Activated CD8-positive, alpha-beta memory T cell treated with anti-CD3 and anti-CD28 coated beads for 36 hours (primary cell): ENCODE results near the gene ZAR1. TPM values are rescaled to one million over a fixed set of nuclear protein-coding genes. Genes with fewer than 3 reads are reported as not detected.

Experiments
- CTCF ChIA-PET: fragments of 350-600 bp; sonication (Branson Sonifier 250); formaldehyde crosslinking; loops from one replicate; lab custom pipeline; 2021; ENCODE audit warnings: antibody characterized with exemption; lab: Charles Lee
- POLR2A ChIA-PET: fragments of 350-600 bp; sonication (Branson Sonifier 250); formaldehyde crosslinking; loops from one replicate; lab custom pipeline; 2021; ENCODE audit warnings: antibody characterized with exemption; lab: Charles Lee
- total RNA-seq, 2 experiments: library from RNA; stranded (reverse); gene quantifications; one replicate each; pipeline ENCODE4 v1.2.3, GENCODE V29; 2021

ZAR1 gene
- total RNA-seq, 2 experiments from 2014 or later = not detected

GRCh38 chr4:48484494-48485168 is 5.4 kb upstream of the ZAR1 start:
- ChIA-PET POLR2A (no interaction called here), CTCF (no interaction called here)

DNA sequence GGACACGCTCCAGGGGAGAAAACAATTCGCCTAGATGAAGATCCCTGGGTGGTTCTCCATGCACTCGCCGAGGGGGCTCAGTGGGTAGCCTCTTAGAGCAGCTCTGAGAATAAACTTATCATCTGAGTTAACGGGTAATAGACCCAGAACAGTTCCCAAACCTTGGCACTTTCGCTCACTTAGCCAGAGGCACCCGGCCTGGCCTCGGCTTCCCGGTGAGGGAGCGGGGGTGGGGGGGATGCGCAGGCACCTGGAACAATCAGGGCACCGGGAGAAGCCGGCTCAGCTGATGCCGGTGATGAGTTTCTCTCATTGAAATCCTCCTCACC is 405 bp upstream of the ZAR1 start:
- POLR2A ChIA-PET = no interaction called here
- CTCF ChIA-PET = no interaction called here

- ChIA-PET CTCF (no interaction called here), POLR2A (no interaction called here)
Observed at GRCh38 chr4:48490680-48491513, 845 bp downstream of the ZAR1 start.

- ChIA-PET CTCF (interaction anchor here (1.0 kb wide), 1 partner anchor 11 kb away, joined by 3 read pairs; no protein-coding TSS in a partner anchor), POLR2A (no interaction called here)
Observed at GRCh38 chr4:48491514-48492176, 1.6 kb downstream of the ZAR1 start.

DNA sequence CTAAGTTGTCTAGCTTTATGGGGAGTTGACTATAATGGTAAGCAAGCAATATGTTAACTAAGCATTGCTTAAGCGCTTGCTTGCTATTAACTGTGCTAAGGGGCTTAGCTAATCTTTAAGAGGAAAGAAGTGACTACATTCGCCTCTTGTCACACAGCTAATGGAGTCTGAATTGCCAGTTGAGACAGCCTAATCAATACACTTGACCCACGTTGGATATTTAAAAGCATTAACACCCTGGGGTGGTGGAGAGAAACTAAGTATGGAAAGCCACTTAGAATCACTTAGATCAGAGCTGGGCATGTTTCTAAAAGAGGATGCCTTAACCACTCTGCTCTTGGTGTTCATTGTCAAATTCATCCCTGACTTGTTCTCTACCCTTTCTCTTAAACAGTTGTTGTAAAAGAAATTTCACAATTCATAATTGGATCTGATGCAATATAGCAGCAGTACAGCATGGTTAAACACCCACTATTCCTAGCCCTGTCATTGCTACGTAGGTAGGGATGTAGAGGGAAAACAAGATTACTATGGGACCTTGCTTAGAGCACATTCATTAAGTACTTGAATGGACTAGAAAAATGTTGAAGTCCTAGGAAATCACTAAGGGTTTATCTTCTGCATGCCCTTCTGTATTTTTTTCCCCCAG is 3.5 kb downstream of the ZAR1 start:
- ChIA-PET CTCF (no interaction called here), POLR2A (no interaction called here)

GRCh38 chr4:48495941-48496340 is 5.9 kb downstream of the ZAR1 start:
- POLR2A ChIA-PET = no interaction called here
- CTCF ChIA-PET = no interaction called here

GRCh38 chr4:48498895-48499294 is 8.8 kb downstream of the ZAR1 start:
- CTCF ChIA-PET = no interaction called here
- POLR2A ChIA-PET = no interaction called here

DNA sequence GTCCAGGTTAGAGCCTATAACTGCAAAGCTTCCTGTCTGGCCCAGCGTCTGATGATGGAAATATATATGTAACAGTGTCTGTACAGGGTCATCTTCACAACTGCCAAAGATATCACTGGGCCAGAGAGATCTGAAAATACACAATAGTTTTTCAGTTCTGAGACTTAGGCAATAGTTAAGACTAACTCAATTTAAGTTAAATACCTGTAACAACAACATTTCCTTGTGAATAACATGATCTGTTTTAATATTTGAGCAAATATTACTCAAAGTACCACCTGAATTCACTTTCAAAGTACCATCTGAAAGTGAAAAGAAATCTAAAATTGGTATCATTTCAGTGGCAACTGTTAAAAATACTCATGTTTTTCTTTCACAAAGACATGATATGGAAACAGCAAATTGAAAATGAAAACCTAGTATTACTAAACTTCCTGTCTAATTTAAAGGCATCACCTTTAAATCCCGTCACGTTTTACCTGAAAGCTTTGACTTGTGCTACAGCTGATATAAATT is 9.6 kb downstream of the ZAR1 start:
- ChIA-PET POLR2A (no interaction called here), CTCF (no interaction called here)

DNA sequence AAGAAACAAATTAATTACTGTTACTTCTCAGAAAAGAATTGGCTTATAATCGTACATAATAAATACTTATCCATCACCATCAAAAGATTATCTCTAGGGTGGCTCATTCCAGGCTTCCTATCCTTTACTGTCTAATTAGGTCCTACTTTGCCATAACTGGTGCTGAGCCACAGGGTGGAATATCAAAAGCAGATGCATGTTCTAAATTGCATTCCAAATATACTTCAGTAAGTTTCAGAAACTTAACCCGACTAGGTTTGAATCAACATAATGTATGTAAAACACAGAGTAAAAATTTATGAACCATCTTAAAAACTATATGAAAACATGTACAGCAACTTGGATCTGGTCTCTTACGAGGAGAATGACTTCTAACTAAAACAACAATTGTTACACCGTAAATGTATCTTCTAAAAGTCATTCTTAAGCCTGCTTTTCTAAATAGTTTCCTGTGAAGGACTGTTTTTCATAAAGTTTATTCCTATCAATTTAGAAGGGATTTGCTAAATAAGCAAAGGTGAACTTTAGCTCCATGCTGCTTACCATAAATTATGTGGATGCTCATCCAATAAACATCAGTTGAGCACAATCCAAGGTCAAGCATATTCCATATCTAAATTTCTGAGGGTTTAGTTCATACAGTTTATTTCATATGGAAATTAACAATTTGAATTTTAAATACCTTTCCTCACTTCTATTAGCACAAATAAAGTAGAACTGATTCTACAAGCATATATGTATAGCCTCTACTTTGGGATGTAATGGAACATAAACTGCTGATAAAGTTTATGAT is 13.4 kb downstream of the ZAR1 start:
- ChIA-PET POLR2A (no interaction called here), CTCF (no interaction called here)

- ChIA-PET CTCF (no interaction called here), POLR2A (no interaction called here)
Observed at GRCh38 chr4:48504026-48504330, 13.9 kb downstream of the ZAR1 start.

GRCh38 chr4:48504352-48504751 is 14.3 kb downstream of the ZAR1 start:
- CTCF ChIA-PET = no interaction called here
- POLR2A ChIA-PET = no interaction called here

GRCh38 chr4:48506716-48507115 is 16.7 kb downstream of the ZAR1 start:
- CTCF ChIA-PET = no interaction called here
- POLR2A ChIA-PET = no interaction called here

GRCh38 chr4:48509543-48509942 is 19.5 kb downstream of the ZAR1 start:
- POLR2A ChIA-PET = no interaction called here
- CTCF ChIA-PET = no interaction called here

DNA sequence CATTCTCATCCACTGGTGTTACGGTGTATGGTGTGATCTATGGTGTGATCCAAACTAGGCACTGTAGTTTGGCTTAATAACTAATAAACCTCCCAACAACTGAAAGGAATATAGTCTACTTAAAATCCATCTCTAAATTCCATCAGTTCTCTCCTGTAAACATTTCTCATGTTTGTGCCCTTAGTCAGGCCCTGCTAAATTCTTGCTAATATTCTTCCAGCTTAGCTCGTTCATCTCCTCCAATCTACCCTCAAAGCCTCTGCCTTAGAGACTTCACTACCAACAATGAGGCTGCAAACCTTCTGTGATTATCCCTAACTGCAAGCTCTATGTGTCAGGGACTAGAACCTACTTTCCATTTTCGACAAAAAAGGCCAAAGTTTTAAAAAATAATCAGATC is 28.1 kb downstream of the ZAR1 start:
- POLR2A ChIA-PET = no interaction called here
- CTCF ChIA-PET = no interaction called here

GRCh38 chr4:48526406-48526805 is 36.4 kb downstream of the ZAR1 start:
- ChIA-PET CTCF (no interaction called here), POLR2A (no interaction called here)

- ChIA-PET CTCF (no interaction called here), POLR2A (no interaction called here)
Observed at GRCh38 chr4:48538358-48538757, 48.3 kb downstream of the ZAR1 start.

DNA sequence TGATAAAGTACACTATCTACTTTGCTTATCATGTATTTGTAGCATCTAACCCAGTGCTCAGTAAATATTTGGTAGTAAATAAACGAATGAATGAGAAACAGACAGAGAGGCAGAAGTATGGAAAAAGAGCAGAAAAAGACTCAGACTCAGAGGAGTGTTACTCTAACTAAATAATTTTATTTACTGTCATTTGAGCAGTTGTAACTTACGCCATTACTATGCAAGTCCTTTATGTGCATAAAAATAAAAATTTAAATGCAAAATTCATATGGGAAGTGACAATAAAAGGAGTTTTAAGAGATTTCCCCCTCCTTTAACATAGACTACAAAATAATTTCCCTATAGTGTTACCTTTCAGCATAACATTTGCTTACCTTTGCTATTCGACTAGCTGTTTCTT is 49.5 kb downstream of the ZAR1 start:
- CTCF ChIA-PET = no interaction called here

DNA sequence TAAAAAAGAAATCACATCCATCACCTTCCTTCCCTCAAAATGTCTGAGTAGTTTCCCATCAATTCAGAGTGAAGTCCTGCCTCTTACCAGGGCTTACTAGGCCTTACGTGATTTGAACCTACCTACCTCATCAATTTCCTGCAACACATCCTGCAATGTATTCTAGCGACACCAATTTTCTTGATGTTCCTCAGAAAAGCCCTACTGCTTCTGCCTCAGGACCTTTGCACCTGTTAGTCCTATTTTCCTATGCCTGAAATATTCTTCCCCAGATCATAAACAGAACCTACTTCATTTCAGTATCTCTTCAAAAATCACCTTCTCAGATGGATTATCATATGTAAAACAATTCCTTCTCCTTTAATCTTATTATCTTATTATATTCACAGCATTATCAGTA is 52.8 kb downstream of the ZAR1 start:
- CTCF ChIA-PET = no interaction called here
- POLR2A ChIA-PET = no interaction called here

More for the DNA sequence above, 49.5 kb downstream of the ZAR1 start:
- POLR2A ChIA-PET = no interaction called here

- ChIA-PET POLR2A (no interaction called here), CTCF (no interaction called here)
Observed at GRCh38 chr4:48543796-48544195, 53.7 kb downstream of the ZAR1 start.
